ENCODE data around the gene TSR3. TPM values are rescaled to one million over a fixed set of nuclear protein-coding genes. Genes with fewer than 3 reads are reported as not detected.

The TSR3 gene
- total RNA-seq, 1 donor from 2014 or later = 123 TPM

- H3K4me3 ChIP-seq (ENCODE audit: low read depth, low read length) = no peak overlapping the region
- no peak for DNase-seq (ENCODE audit: low read depth)
- no peak for TF ChIP-seq CTCF (conservative IDR thresholded peaks at IDR 0.05; ENCODE audit: low read depth, low read length)
Measured at GRCh38 chr16:1320658-1321240, 30.9 kb downstream of the TSR3 start.

- no peak overlapping the region for H3K4me3 ChIP-seq (ENCODE audit: low read depth, low read length)
- DNase-seq (ENCODE audit: low read depth) = no peak
- no peak for TF ChIP-seq CTCF (conservative IDR thresholded peaks at IDR 0.05; ENCODE audit: low read depth, low read length)
Measured at GRCh38 chr16:1320097-1320496, 31.6 kb downstream of the TSR3 start.

GRCh38 chr16:1319041-1319440 is 32.6 kb downstream of the TSR3 start:
- no peak overlapping the region for H3K4me3 ChIP-seq (ENCODE audit: low read depth, low read length)
- TF ChIP-seq CTCF (conservative IDR thresholded peaks at IDR 0.05; ENCODE audit: low read depth, low read length) = no peak
- DNase-seq (ENCODE audit: low read depth) = no peak

GRCh38 chr16:1318268-1318545 is 33.5 kb downstream of the TSR3 start:
- no peak for DNase-seq (ENCODE audit: low read depth)
- H3K4me3 ChIP-seq (ENCODE audit: low read depth, low read length) = no peak overlapping the region
- no peak for TF ChIP-seq CTCF (conservative IDR thresholded peaks at IDR 0.05; ENCODE audit: low read depth, low read length)

- DNase-seq (ENCODE audit: low read depth) = no peak
- TF ChIP-seq CTCF (conservative IDR thresholded peaks at IDR 0.05; ENCODE audit: low read depth, low read length) = no peak
- H3K4me3 ChIP-seq (ENCODE audit: low read depth, low read length) = no peak overlapping the region
Measured at GRCh38 chr16:1317479-1318267, 34.0 kb downstream of the TSR3 start.

- no peak for TF ChIP-seq CTCF (conservative IDR thresholded peaks at IDR 0.05; ENCODE audit: low read depth, low read length)
- H3K4me3 ChIP-seq (ENCODE audit: low read depth, low read length) = no peak overlapping the region
- no peak for DNase-seq (ENCODE audit: low read depth)
Measured at GRCh38 chr16:1316033-1316405, 35.7 kb downstream of the TSR3 start.

All from epithelial cell of proximal tubule (primary cell).